BLaER1 treated with 17β-estradiol and CSF1 and Interleukin-3, amounts not matched to agents 10 nM and 100 nM (cell line): Measurements from ENCODE around the gene HAS3.
"Not testable (repeated sequence)": the region's sequence is repeated elsewhere in the genome, so short reads cannot be mapped to it uniquely, and the experiment has no call there.

Experiments
- H3K27ac ChIP-seq, 11 experiments: shearing (Covaris generic); formaldehyde crosslinking; 2 replicates each; pipeline ENCODE4 v1.8.1; 2022
- H3K27me3 ChIP-seq, 11 experiments: shearing (Covaris generic); formaldehyde crosslinking; 2 replicates each; pipeline ENCODE4 v1.8.1; 2022
- H3K36me3 ChIP-seq, 11 experiments: shearing (Covaris generic); formaldehyde crosslinking; 2 replicates each; pipeline ENCODE4 v1.8.1; 2022
- H3K4me1 ChIP-seq, 10 experiments: shearing (Covaris generic); formaldehyde crosslinking; 2 replicates each; pipeline ENCODE4 v1.8.1; 2022
- H3K4me2 ChIP-seq, 11 experiments: shearing (Covaris generic); formaldehyde crosslinking; 2 replicates each; pipeline ENCODE4 v1.8.1; 2022
- H3K4me3 ChIP-seq, 10 experiments: shearing (Covaris generic); formaldehyde crosslinking; 2 replicates each; pipeline ENCODE4 v1.8.1; 2022
- H3K9ac ChIP-seq, 11 experiments: shearing (Covaris generic); formaldehyde crosslinking; 2 replicates each; pipeline ENCODE4 v1.8.1; 2022
- H3K9me3 ChIP-seq, 11 experiments: shearing (Covaris generic); formaldehyde crosslinking; replicated peaks in 1 of 11; 2 replicates each; pipeline ENCODE4 v1.8.1; 2022
- H4K20me1 ChIP-seq, 11 experiments: shearing (Covaris generic); formaldehyde crosslinking; 2 replicates each; pipeline ENCODE4 v1.8.1; 2022
- Cebpa-rat ChIP-seq, 11 experiments: shearing (Covaris generic); IDR thresholded peaks; 2 replicates each; pipeline ENCODE4 v1.8.1; 2022

Gene HAS3

DNA sequence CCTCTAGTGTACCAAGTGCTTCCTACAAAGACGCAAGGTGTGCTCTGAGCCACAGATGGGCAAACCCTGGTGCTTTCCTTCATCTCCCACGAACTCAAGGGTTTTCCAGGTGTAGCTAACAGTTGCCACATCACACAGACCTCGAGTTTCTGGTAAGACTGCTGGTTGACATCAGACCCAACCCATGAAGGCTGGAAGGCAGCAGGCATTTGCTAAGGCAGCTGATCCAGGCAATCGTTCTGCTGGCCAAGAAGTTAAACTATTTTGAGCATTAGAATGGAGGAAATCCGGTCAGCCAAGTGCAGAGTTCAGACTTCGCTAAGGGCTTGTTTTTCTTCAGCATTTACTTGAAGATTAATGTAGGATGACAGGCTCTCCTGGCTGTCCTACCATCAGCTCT, 11.5 kb downstream of the HAS3 start:
- Histone ChIP-seq H3K4me2 (no peak overlapping the region), H3K9ac (no peak overlapping the region), H3K27ac (no peak overlapping the region), H3K36me3 (peaks cover 74 to 98% (median 85%) of the 10 kb centered on the region in 11 experiments), H3K4me3 (no peak overlapping the region), H3K9me3 (no peaks in the 10 kb centered on the region), H3K27me3 (no peaks in the 10 kb centered on the region), H4K20me1 (peaks cover 49 to 100% (median 99%) of the 10 kb centered on the region in 11 experiments), H3K4me1 (peaks cover 6 to 46% (median 15%) of the 10 kb centered on the region in 10 experiments; a peak in 15 of 20 replicates)
- TF ChIP-seq Cebpa-rat (IDR thresholded peaks at IDR 0.05) = no peak

DNA sequence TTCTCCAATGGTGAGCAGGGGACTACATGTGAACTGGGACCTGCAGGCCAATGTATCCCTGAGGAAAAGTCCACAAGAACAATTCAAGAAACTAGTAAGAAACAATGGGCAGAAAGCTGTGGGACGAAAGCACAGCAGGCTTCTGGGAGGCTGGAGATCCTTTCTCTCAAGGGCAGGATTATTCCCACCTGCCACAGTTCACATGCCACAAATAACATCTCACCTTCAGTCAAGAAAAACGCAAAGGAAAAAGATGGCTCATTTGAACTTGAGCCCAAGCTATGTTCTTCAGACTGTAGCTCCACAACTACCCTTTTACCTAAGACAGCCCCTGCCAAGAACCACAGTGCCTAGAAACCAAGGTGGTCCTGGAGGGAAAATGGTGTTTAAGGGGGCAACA, 13.0 kb downstream of the HAS3 start:
- Histone ChIP-seq H3K9me3 (no peaks in the 10 kb centered on the region), H3K27ac (no peak overlapping the region), H4K20me1 (peaks cover 41 to 100% (median 99%) of the 10 kb centered on the region in 11 experiments; a peak in 21 of 22 replicates), H3K4me1 (peaks cover 6 to 34% (median 15%) of the 10 kb centered on the region in 10 experiments; a peak in 15 of 20 replicates), H3K36me3 (peaks cover 83 to 100% (median 97%) of the 10 kb centered on the region in 11 experiments), H3K27me3 (no peaks in the 10 kb centered on the region), H3K4me2 (no peak overlapping the region), H3K9ac (no peak overlapping the region), H3K4me3 (no peak overlapping the region)
- TF ChIP-seq Cebpa-rat (IDR thresholded peaks at IDR 0.05) = no peak

DNA sequence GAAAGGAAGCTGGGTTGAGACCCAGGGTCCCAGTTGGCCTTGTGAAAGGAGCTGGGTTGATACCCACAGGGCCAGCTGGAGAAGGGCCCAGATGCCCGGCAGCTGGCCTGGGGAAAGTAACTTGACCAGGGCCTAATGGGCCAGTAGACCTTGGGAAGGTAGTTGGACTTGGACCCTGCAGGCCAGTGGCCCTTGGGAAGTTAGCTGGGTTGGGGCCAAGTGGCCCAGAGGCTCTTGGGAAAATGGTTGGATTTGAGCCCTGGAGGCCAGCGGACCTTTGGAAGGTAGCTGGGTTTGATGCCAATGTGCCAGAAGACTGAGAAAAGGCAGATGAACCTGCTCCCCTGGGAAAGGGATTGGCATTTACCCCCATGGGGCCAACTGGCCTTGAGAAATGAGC, 13.5 kb downstream of the HAS3 start:
- no peak for TF ChIP-seq Cebpa-rat (IDR thresholded peaks at IDR 0.05)
- Histone ChIP-seq H3K4me3 (no peak overlapping the region), H3K27ac (no peak overlapping the region), H3K36me3 (peaks cover 83 to 99% (median 93%) of the 10 kb centered on the region in 11 experiments), H3K27me3 (no peaks in the 10 kb centered on the region), H3K4me1 (peaks cover 6 to 32% (median 14%) of the 10 kb centered on the region in 10 experiments; a peak in 15 of 20 replicates), H3K4me2 (no peak overlapping the region), H3K9ac (no peak overlapping the region), H3K9me3 (no peaks in the 10 kb centered on the region), H4K20me1 (peaks cover 40 to 100% (median 99%) of the 10 kb centered on the region in 11 experiments; a peak in 21 of 22 replicates)

DNA sequence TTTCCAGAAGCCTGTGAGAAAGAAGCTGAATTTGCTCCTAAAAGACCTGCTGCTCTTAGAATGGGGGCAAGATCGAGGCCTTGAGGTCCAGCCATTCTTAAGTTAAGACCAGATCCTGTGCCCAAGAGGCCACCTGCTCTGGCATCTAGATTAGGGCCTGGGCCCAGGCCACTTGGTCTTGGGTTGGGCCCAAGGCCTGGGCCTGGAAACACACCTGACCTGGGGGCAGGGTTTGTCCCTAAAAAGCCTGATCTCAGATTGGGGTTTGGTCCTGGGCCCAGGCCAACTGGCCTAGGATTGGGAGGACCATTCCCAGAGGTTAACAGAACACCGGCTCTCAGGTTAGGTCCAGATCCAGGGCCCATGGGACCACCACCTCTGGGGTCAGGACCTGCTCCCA, 14.1 kb downstream of the HAS3 start:
- Histone ChIP-seq H3K4me2 (no peak overlapping the region), H3K9me3 (no peaks in the 10 kb centered on the region), H3K27me3 (no peaks in the 10 kb centered on the region), H4K20me1 (peaks cover 40 to 100% (median 99%) of the 10 kb centered on the region in 11 experiments; a peak in 21 of 22 replicates), H3K4me3 (no peak overlapping the region), H3K36me3 (peaks cover 83 to 99% (median 90%) of the 10 kb centered on the region in 11 experiments), H3K27ac (no peak overlapping the region), H3K4me1 (peaks cover 4 to 27% (median 10%) of the 10 kb centered on the region in 10 experiments; a peak in 15 of 20 replicates), H3K9ac (no peak overlapping the region)
- no peak for TF ChIP-seq Cebpa-rat (IDR thresholded peaks at IDR 0.05)

DNA sequence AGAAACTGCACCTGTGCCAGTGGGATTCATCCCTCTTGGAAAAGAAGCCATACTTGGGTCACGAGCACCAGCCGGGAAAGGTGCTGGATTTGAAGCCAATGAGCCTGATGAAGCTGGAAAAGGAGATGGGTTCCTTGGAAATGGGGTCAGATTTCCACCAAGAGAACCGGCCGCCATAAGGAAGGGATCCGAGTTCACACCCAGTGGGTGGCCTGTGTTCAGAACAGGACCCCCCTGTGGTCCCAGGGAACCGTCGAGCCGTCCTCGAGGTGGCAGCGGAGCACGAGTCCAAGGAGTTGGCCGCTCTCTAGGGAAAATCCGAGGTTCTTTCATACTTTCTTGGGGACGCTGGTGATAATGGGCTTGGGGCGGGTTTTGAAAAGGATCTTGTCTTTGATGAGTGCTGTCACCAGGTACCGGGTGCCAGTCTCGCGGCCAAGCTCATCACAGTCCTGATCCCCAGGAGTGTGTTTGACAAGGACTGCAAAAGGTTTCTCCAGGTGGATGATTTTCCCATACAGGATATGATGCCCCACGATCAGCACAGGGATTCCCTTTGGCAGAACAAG, 14.7 kb downstream of the HAS3 start:
- no peak for TF ChIP-seq Cebpa-rat (IDR thresholded peaks at IDR 0.05)
- Histone ChIP-seq H3K4me2 (no peak overlapping the region), H3K36me3 (peaks cover 77 to 97% (median 87%) of the 10 kb centered on the region in 11 experiments), H3K9ac (no peak overlapping the region), H3K4me1 (peaks cover 0 to 20% (median 4%) of the 10 kb centered on the region in 10 experiments; a peak in 9 of 20 replicates), H3K9me3 (no peaks in the 10 kb centered on the region), H3K4me3 (no peak overlapping the region), H3K27ac (no peak overlapping the region), H4K20me1 (peaks cover 44 to 100% (median 99%) of the 10 kb centered on the region in 11 experiments), H3K27me3 (no peaks in the 10 kb centered on the region)

DNA sequence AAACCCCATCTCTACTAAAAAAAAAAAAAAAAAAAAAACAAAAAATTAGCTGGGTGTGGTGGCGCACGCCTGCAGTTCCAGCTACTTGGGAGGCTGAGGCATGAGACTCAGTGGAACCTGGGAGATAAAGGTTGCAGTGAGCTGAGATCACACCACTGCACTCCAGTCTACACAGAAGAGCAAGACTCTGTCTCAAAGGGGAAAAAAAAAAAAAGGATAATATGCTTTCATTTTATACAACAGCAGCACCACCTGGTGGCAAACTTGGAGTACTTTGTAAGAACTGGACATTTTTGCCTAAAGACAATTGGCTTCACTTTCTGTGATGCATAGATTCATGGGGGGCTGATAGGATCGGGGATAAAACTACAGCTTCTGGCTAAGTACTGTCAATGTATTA, 18.5 kb downstream of the HAS3 start:
- no peaks in the 10 kb centered on the region for H3K27me3 ChIP-seq
- peaks cover 58 to 91% (median 74%) of the 10 kb centered on the region in 11 experiments for H3K36me3 ChIP-seq
- H3K27ac ChIP-seq = no peak overlapping the region
- no peak overlapping the region for H3K4me3 ChIP-seq
- no peak overlapping the region for H3K4me2 ChIP-seq
- no peak for TF ChIP-seq Cebpa-rat (IDR thresholded peaks at IDR 0.05)
- H3K4me1 ChIP-seq = peaks cover 0 to 18% (median 7%) of the 10 kb centered on the region in 10 experiments; a peak in 11 of 20 replicates
- no peak overlapping the region for H3K9ac ChIP-seq
- H3K9me3 ChIP-seq = no peaks in the 10 kb centered on the region
- H4K20me1 ChIP-seq = peaks cover 62 to 100% (median 99%) of the 10 kb centered on the region in 11 experiments

DNA sequence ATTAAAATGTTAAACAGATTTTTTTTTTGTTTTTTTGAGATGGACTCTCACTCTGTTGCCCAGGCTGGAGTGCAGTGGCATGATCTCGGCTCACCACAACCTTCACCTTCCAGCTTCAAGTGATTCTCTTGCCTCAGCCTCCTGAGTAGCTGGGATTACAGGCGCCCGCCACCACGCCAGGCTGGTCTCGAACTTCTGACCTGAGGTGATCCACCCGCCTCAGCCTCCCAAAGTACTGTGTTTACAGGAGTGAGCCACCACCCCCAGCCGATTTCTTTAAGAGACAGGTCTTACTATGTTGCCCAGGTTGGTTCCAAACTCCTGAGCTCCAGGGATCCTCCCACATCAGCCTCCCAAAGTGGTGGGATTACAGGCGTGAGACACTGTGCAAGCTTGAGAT, 19.0 kb downstream of the HAS3 start:
- not testable (repeated sequence) for H3K27me3 ChIP-seq, H3K27ac ChIP-seq, H3K9me3 ChIP-seq, H3K4me2 ChIP-seq, H3K4me3 ChIP-seq
- Histone ChIP-seq H4K20me1 (peaks cover 62 to 100% (median 99%) of the 10 kb centered on the region in 11 experiments), H3K9ac (peak overlapping the region in 2 of 11 experiments; percentile 22 to 31; a peak in 1 of 22 replicates), H3K4me1 (peaks cover 0 to 20% (median 9%) of the 10 kb centered on the region in 10 experiments; a peak in 12 of 20 replicates), H3K36me3 (peaks cover 58 to 91% (median 74%) of the 10 kb centered on the region in 11 experiments)

DNA sequence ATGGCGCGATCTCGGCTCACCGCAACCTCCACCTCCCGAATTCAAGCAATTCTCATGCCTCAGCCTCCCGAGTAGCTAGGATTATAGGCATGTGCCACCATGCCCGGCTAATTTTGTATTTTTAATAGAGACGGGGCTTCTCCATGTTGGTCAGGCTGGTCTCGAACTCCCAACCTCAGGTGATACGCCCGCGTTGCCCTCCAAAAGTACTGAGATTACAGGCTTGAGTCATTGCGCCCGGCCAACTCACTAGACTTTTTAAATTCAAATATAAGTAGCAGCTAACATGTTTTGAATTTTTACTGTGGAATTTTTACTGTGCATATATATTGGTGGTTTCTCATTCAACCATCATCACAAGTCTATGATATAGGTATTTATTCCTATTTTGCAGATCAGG, 19.5 kb downstream of the HAS3 start:
- Histone ChIP-seq H3K9ac (peak overlapping the region in 2 of 11 experiments; percentile 13 to 21; a peak in 1 of 22 replicates), H4K20me1 (peaks cover 67 to 100% (median 99%) of the 10 kb centered on the region in 11 experiments), H3K36me3 (peaks cover 55 to 87% (median 73%) of the 10 kb centered on the region in 11 experiments), H3K4me1 (peaks cover 0 to 25% (median 13%) of the 10 kb centered on the region in 10 experiments; a peak in 15 of 20 replicates)
- H3K4me2 ChIP-seq, H3K4me3 ChIP-seq, H3K27ac ChIP-seq, H3K9me3 ChIP-seq, H3K27me3 ChIP-seq: not testable (repeated sequence)

DNA sequence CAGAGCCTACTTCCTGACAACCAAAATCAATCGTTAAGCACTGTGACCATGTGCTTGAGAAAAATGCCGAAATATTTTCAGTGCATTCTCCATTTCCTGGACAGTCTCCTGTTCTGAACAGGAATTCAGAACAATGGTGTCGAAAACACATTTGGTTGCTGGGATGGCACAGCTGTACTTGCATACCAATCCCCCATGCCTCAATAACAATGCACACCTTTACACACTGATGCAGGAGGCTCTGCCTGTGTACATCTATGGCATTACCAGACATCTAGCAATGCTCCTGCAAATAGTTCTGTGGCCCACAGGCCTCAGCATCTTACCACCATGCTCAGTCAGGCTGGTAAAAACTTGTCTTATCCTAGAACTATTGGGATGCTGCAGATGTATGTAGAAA, 20.8 kb downstream of the HAS3 start:
- Histone ChIP-seq H3K9me3 (no peaks in the 10 kb centered on the region), H3K4me1 (peaks cover 11 to 38% (median 23%) of the 10 kb centered on the region in 10 experiments), H3K4me3 (no peak overlapping the region), H3K4me2 (no peak overlapping the region), H3K9ac (no peak overlapping the region; a peak in 1 of 22 replicates), H4K20me1 (peaks cover 80 to 100% (median 100%) of the 10 kb centered on the region in 11 experiments), H3K27me3 (no peaks in the 10 kb centered on the region), H3K36me3 (peaks cover 43 to 86% (median 66%) of the 10 kb centered on the region in 11 experiments), H3K27ac (no peak overlapping the region)
- no peak for TF ChIP-seq Cebpa-rat (IDR thresholded peaks at IDR 0.05)

DNA sequence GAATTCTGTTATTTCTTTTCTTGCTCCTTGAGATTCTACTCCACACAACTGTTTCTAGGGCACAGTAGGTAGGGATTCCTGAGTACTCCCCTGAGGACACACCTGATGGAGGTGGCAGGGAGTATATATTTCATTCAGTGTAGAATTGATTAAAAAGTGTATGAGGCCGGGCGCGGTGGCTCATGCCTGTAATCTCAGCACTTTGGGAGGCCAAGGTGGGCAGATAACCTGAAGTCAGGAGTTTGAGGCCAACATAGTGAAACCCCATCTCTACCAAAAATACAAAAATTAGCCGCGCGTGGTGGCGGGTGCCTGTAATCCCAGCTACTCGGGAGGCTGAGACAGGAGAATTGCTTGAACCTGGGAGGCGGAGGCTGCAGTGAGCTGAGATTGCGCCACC, 21.3 kb downstream of the HAS3 start:
- H3K9me3 ChIP-seq, H3K9ac ChIP-seq: not testable (repeated sequence)
- peaks cover 84 to 100% (median 95%) of the 10 kb centered on the region in 11 experiments for H4K20me1 ChIP-seq

More for the DNA sequence above, 21.3 kb downstream of the HAS3 start:
- peaks cover 38 to 80% (median 62%) of the 10 kb centered on the region in 11 experiments for H3K36me3 ChIP-seq
- peak overlapping the region in 1 of 11 experiments; percentile 1; a peak in 1 of 22 replicates for H3K4me2 ChIP-seq
- peaks cover 11 to 38% (median 24%) of the 10 kb centered on the region in 10 experiments for H3K4me1 ChIP-seq
- not testable (repeated sequence) for H3K27me3 ChIP-seq, H3K27ac ChIP-seq, H3K4me3 ChIP-seq
